ENCODE data around the gene ATL2. TPM values are rescaled to one million over a fixed set of nuclear protein-coding genes. Genes with fewer than 3 reads are reported as not detected.
"Not testable (repeated sequence)": the region's sequence is repeated elsewhere in the genome, so short reads cannot be mapped to it uniquely, and the experiment has no call there.

The ATL2 gene
- total and polyA plus RNA-seq, 8 donors = 8.4 to 30.1 (median 19.2) TPM

DNA sequence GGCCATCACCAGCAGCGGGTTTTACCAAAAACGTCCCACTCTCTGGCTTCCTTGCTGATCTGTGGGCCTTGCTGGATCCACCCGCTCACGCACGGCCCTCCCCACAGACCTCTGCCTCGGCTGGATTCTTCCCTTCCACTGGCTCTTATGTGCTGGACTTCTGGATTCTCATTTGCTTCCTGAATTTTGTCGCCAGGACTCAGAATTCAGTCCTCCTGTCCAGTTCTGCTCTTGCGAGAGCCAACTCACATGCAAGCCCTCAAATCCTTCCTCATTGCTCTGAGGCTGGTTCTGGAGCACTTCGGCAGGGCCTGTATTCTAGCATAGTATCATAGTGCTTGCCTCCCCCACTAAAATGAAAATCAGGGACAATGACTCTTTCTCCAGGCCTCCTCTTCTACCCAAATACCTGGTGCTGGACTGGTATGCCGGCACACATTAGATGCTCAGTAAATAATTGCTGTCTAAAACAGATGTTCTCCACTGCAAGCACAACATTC, 115.5 kb downstream of the ATL2 start:
- Histone ChIP-seq H3K27me3 (no peaks in the 10 kb centered on the region), H3K4me3 (no peak overlapping the region), H3K9me3 (no peaks in the 10 kb centered on the region), H3K4me1 (no peaks in the 10 kb centered on the region), H3K27ac (no peak overlapping the region), H3K36me3 (no peaks in the 10 kb centered on the region)
- TF ChIP-seq, protein P1, sequence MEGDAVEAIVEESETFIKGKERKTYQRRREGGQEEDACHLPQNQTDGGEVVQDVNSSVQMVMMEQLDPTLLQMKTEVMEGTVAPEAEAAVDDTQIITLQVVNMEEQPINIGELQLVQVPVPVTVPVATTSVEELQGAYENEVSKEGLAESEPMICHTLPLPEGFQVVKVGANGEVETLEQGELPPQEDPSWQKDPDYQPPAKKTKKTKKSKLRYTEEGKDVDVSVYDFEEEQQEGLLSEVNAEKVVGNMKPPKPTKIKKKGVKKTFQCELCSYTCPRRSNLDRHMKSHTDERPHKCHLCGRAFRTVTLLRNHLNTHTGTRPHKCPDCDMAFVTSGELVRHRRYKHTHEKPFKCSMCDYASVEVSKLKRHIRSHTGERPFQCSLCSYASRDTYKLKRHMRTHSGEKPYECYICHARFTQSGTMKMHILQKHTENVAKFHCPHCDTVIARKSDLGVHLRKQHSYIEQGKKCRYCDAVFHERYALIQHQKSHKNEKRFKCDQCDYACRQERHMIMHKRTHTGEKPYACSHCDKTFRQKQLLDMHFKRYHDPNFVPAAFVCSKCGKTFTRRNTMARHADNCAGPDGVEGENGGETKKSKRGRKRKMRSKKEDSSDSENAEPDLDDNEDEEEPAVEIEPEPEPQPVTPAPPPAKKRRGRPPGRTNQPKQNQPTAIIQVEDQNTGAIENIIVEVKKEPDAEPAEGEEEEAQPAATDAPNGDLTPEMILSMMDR (IDR thresholded peaks at IDR 0.05) = no peak
- peak in 1 of 4 donors; percentile 32 for ATAC-seq
- DNase-seq = no peak
- no peak for FAIRE-seq
- WGBS, 2 donors = 79 to 88% methylated on average over 10 of the region's 10 CpGs
- intact Hi-C loops (cut with DNase I) = no loop called here

GRCh38 chr2:38260972-38261371, 116.1 kb downstream of the ATL2 start:
- TF ChIP-seq, protein P1 (IDR thresholded peaks at IDR 0.05) = no peak
- Histone ChIP-seq H3K27me3 (no peaks in the 10 kb centered on the region), H3K27ac (no peak overlapping the region), H3K36me3 (no peaks in the 10 kb centered on the region), H3K4me3 (no peak overlapping the region), H3K9me3 (no peaks in the 10 kb centered on the region), H3K4me1 (no peaks in the 10 kb centered on the region)
- DNase-seq (no peak), ATAC-seq (no peak), FAIRE-seq (no peak)
- WGBS, 2 donors = 61 to 69% methylated on average over 2 of the region's 2 CpGs
- intact Hi-C loops (cut with DNase I) = no loop called here

GRCh38 chr2:38260469-38260868, 116.6 kb downstream of the ATL2 start:
- intact Hi-C loops (cut with DNase I) = no loop called here
- no peak for DNase-seq
- TF ChIP-seq, protein P1 (IDR thresholded peaks at IDR 0.05) = no peak

DNA sequence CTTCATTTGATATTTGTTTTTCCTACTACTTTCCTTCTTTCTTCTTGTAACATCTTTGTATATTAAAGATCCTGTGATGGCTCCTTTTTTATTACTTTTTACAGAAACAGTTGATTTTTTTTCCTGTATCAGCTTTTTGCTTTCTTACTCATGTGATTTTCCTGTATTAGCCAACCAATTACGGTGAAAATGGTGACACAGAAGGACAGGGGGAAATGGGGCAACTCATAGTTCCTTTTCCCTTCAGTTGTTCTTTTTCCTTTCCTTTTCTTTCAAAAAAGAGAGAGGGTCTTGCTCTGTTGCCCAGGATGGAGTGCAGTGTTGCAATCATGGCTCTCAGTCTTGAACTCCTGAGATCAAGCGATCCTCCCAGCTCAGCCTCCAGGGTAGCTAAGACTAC, 117.8 kb downstream of the ATL2 start:
- H3K9me3 ChIP-seq = no peaks in the 10 kb centered on the region
- H3K4me3 ChIP-seq = no peak overlapping the region
- H3K27me3 ChIP-seq = no peaks in the 10 kb centered on the region
- no peaks in the 10 kb centered on the region for H3K4me1 ChIP-seq
- no peak overlapping the region for H3K27ac ChIP-seq
- intact Hi-C loops (cut with DNase I) = no loop called here
- ATAC-seq (no peak), FAIRE-seq (no peak), DNase-seq (no peak)
- TF ChIP-seq, protein P1 (IDR thresholded peaks at IDR 0.05) = no peak
- H3K36me3 ChIP-seq = no peaks in the 10 kb centered on the region
- WGBS, 2 donors = 76 to 88% methylated on average over 2 of the region's 2 CpGs

More at GRCh38 chr2:38260469-38260868, 116.6 kb downstream of the ATL2 start:
- FAIRE-seq = no peak
- Histone ChIP-seq H3K4me1 (no peaks in the 10 kb centered on the region), H3K4me3 (no peak overlapping the region), H3K27ac (no peak overlapping the region), H3K36me3 (no peaks in the 10 kb centered on the region), H3K9me3 (no peaks in the 10 kb centered on the region), H3K27me3 (no peaks in the 10 kb centered on the region)
- ATAC-seq = no peak
- 66 to 75% methylated on average over 11 of the region's 11 CpGs for WGBS, 2 donors

DNA sequence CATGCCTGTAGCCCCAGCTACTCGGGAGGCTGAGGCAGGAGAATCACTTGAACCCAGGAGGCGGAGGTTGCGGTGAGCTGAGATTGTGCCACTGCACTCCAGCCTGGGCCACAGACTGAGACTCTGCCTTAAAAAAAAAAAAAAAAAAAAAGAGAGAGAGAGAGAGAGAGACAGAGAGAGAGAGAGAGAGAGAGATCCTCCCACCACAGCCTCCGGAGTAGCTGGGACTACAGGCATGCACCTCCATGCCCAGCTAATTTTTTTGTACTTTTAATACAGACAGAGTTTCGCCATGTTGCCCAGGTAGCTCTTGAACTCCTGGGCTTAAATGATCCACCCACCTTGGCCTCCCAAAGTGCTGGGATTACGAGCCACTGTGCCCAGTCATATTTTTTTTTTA, 119.4 kb downstream of the ATL2 start:
- H3K9me3 ChIP-seq; H3K36me3 ChIP-seq; intact Hi-C loops (cut with DNase I); H3K27me3 ChIP-seq; FAIRE-seq; ATAC-seq; DNase-seq; H3K27ac ChIP-seq; H3K4me1 ChIP-seq; H3K4me3 ChIP-seq: not testable (repeated sequence)
- 81 to 93% methylated on average over 6 of the region's 6 CpGs for WGBS, 2 donors
